ENCODE data around the gene CLSTN3. TPM values are rescaled to one million over a fixed set of nuclear protein-coding genes. Genes with fewer than 3 reads are reported as not detected.

Gene CLSTN3
- total and polyA plus RNA-seq, 2 of the 8 experiments (the other 6 are each of a cell fraction or from before 2014, with no cell fraction given), result 20.4 to 26.3 TPM

GRCh38 chr12:7122811-7123769 lies 7.1 kb upstream of the CLSTN3 start:
- no peaks in the 10 kb centered on the region for H3K9me3 ChIP-seq (ENCODE audit: insufficient read depth in 2 of 2, low read depth in 1 of 2, low read length in 1 of 2)
- H3K27me3 ChIP-seq (replicated peaks in 1 of 4; ENCODE audit: control insufficient read depth in 3 of 4, extremely low read depth in 1 of 4, insufficient read depth in 3 of 4, low read length in 3 of 4), result no peaks in the 10 kb centered on the region
- no peak overlapping the region for H3K4me3 ChIP-seq (ENCODE audit: extremely low read depth in 1 of 4, insufficient read depth in 2 of 4, low read depth in 3 of 4, low read length in 4 of 4)
- no peak overlapping the region for H4K91ac ChIP-seq (replicated peaks; ENCODE audit: insufficient read length, low read length)
- no peak overlapping the region for H3K27ac ChIP-seq (ENCODE audit: low read depth, low read length)
- FAIRE-seq (no peak), DNase-seq (ENCODE audit: low read depth in 1 of 2, low spot score in 2 of 2) (no peak)
- H3K23ac ChIP-seq (ENCODE audit: insufficient read length), result no peak overlapping the region
- no peak overlapping the region for H2AFZ ChIP-seq (ENCODE audit: low read length)
- no peaks in the 10 kb centered on the region for H3K36me3 ChIP-seq (ENCODE audit: control insufficient read depth in 2 of 4, insufficient read depth in 4 of 4, low read length in 3 of 4)
- no peak overlapping the region for H3K18ac ChIP-seq (ENCODE audit: extremely low read depth, low read length)
- no peak overlapping the region for H2BK20ac ChIP-seq (ENCODE audit: low read length)
- H4K5ac ChIP-seq (ENCODE audit: insufficient read length, low read depth, low read length), result no peak overlapping the region
- no peak overlapping the region for H4K8ac ChIP-seq (ENCODE audit: extremely low read depth, insufficient read depth, low read length)
- no peak overlapping the region; the same call in 1 of the 2 replicates for H2BK5ac ChIP-seq (ENCODE audit: low read depth, low read length)
- H3K4ac ChIP-seq (replicated peaks; ENCODE audit: insufficient read length, low read depth, low read length), result no peak overlapping the region
- H2AK5ac ChIP-seq (ENCODE audit: low read depth, low read length), result no peak overlapping the region
- no peak overlapping the region for H3K14ac ChIP-seq (ENCODE audit: insufficient read length)
- WGBS, 2 experiments (ENCODE audit: extremely low coverage in 1 of 2, insufficient coverage in 1 of 2, insufficient read length in 1 of 2, insufficient replicate concordance in 2 of 2, low coverage in 1 of 2, low lambda C conversion rate in 2 of 2, missing lambda C conversion rate in 1 of 2), result 91% methylated on average over 7 of the region's 7 CpGs; no CpG with 5 or more reads in 1 of the 2 experiments
- H2BK15ac ChIP-seq (ENCODE audit: low read length), result no peak overlapping the region
- TF ChIP-seq POLR2A (IDR thresholded peaks at IDR 0.05; ENCODE audit: control extremely low read depth in 1 of 2, low read depth in 2 of 2, low read length in 2 of 2) (no peak), RAD21 (IDR thresholded peaks at IDR 0.05 in 1 of 2, conservative IDR thresholded peaks at IDR 0.05 in 1 of 2; ENCODE audit: low read depth in 2 of 2, low read length in 2 of 2) (no peak), SP4 (IDR thresholded peaks at IDR 0.05; ENCODE audit: low read length) (no peak), KDM1A (IDR thresholded peaks at IDR 0.05; ENCODE audit: borderline replicate concordance, low read length) (no peak), SAP30 (IDR thresholded peaks at IDR 0.05; ENCODE audit: insufficient read depth, insufficient replicate concordance, low read length) (no peak)
- H3K79me1 ChIP-seq (ENCODE audit: low read depth, low read length), result no peaks in the 10 kb centered on the region
- H2BK12ac ChIP-seq (ENCODE audit: low read depth, low read length), result no peak overlapping the region
- no peak overlapping the region for H3K9ac ChIP-seq (replicated peaks in 1 of 4; ENCODE audit: extremely low read depth in 1 of 4, low read depth in 3 of 4, low read length in 3 of 4)
- H3K4me2 ChIP-seq (ENCODE audit: insufficient read depth in 1 of 2, low read depth in 2 of 2, low read length in 2 of 2), result no peak overlapping the region
- no peaks in the 10 kb centered on the region for H3K79me2 ChIP-seq (ENCODE audit: control insufficient read depth in 1 of 2, insufficient read depth in 2 of 2, low read length in 2 of 2)
- no peaks in the 10 kb centered on the region for H3K23me2 ChIP-seq (ENCODE audit: low read depth, low read length)
- peaks cover 0 to 3% (median 0%) of the 10 kb centered on the region in 4 experiments; a peak in 2 of 7 replicates for H3K4me1 ChIP-seq (replicated peaks in 1 of 4; ENCODE audit: control insufficient read depth in 3 of 4, insufficient read depth in 4 of 4, low read length in 3 of 4)
- CTCF ChIA-PET (ENCODE audit: partially characterized antibody), result interaction anchor here (0.8 to 9.5 kb wide), 7 partner anchors 10 to 185 kb away, joined by 3 to 67 read pairs (median 3); partner anchors contain the start of gene C1RL
- no peak overlapping the region for H2BK120ac ChIP-seq (replicated peaks; ENCODE audit: low read depth, low read length)
- H4K20me1 ChIP-seq (replicated peaks in 1 of 2; ENCODE audit: control insufficient read depth in 1 of 2, insufficient read depth in 2 of 2, low read length in 2 of 2), result no peaks in the 10 kb centered on the region
- H3K56ac ChIP-seq (replicated peaks; ENCODE audit: insufficient read length, low read depth, low read length), result no peak overlapping the region
- POLR2A ChIA-PET (ENCODE audit: partially characterized antibody), result interaction anchor here (0.6 to 4.3 kb wide), 4 partner anchors 10 to 271 kb away, joined by 3 to 25 read pairs (median 3); partner anchors contain the start of genes C1RL and USP5
